PC-9 (cell line): ENCODE data around the gene IER2. TPM values are rescaled to one million over a fixed set of nuclear protein-coding genes. Genes with fewer than 3 reads are reported as not detected.

ENCODE experiments used
- BruUV-seq: library from RNA; stranded (reverse); fragments of 400-500 nt; replicated peaks from 2 replicates; lab custom pipeline; 2021; lab: Mats Ljungman, UMichigan
- CTCF ChIA-PET: fragments of 300-600 bp; sonication (Branson Sonifier 250); formaldehyde crosslinking; loops from one replicate; lab custom pipeline; 2022; ENCODE audit warnings: antibody characterized with exemption; lab: Charles Lee
- POLR2A ChIA-PET: fragments of 300-600 bp; sonication (Branson Sonifier 250); formaldehyde crosslinking; loops from one replicate; lab custom pipeline; 2022; ENCODE audit warnings: antibody characterized with exemption; ENCODE audit not compliant: unreplicated experiment; lab: Charles Lee
- DNase-seq, 2 experiments: peaks; one replicate each; pipeline versions ENCODE4 v3.0.0 to v3.0.0-alpha.2; 2015 to 2022; ENCODE audit warnings: mixed read lengths in 1 of 2
- H2AFZ ChIP-seq: fragments of 200-600 bp; sonication (generic); 2 replicates; pipeline ENCODE4 v1.8.1; 2017; ENCODE audit warnings: antibody characterized with exemption
- H3F3A ChIP-seq: fragments of 200-600 bp; sonication (generic); 2 replicates; pipeline ENCODE4 v1.8.1; 2017; ENCODE audit warnings: antibody characterized with exemption, mild to moderate bottlenecking, low read depth; ENCODE audit not compliant: insufficient read depth
- H3K27ac ChIP-seq: fragments of 200-600 bp; sonication (generic); 2 replicates; pipeline ENCODE4 v1.6.1; 2016; ENCODE audit warnings: mixed run types
- H3K27me3 ChIP-seq: fragments of 200-600 bp; sonication (generic); 2 replicates; pipeline ENCODE4 v1.6.1; 2016; ENCODE audit warnings: low read depth, mixed run types; ENCODE audit not compliant: insufficient read depth
- H3K36me3 ChIP-seq: fragments of 200-600 bp; sonication (generic); 2 replicates; pipeline ENCODE4 v1.6.1; 2016; ENCODE audit warnings: low read depth, mixed run types
- H3K4me1 ChIP-seq: fragments of 200-600 bp; sonication (generic); replicated peaks from 2 replicates; pipeline ENCODE4 v1.6.1; 2016; ENCODE audit warnings: mixed run types; ENCODE audit not compliant: insufficient read depth
- H3K4me2 ChIP-seq: fragments of 200-600 bp; sonication (generic); 2 replicates; pipeline ENCODE4 v1.6.1; 2017; ENCODE audit warnings: mixed run types
- H3K4me3 ChIP-seq: fragments of 200-600 bp; sonication (generic); 2 replicates; pipeline ENCODE4 v1.6.1; 2016; ENCODE audit warnings: mixed run types
- H3K79me2 ChIP-seq: fragments of 200-600 bp; sonication (generic); 2 replicates; pipeline ENCODE4 v1.6.1; 2017; ENCODE audit warnings: low read depth, mixed run types
- H3K9me2 ChIP-seq: fragments of 200-600 bp; sonication (generic); 2 replicates; pipeline ENCODE4 v1.8.1; 2017; ENCODE audit warnings: mild to moderate bottlenecking; ENCODE audit not compliant: insufficient read depth
- H3K9me3 ChIP-seq: fragments of 200-600 bp; sonication (generic); 2 replicates; pipeline ENCODE4 v1.8.1; 2016; ENCODE audit warnings: low read depth; ENCODE audit not compliant: insufficient read depth
- H4K20me1 ChIP-seq: fragments of 200-600 bp; sonication (generic); 2 replicates; pipeline ENCODE4 v1.8.1; 2017; ENCODE audit not compliant: insufficient read depth
- CTCF ChIP-seq: fragments of 200-600 bp; sonication (generic); conservative IDR thresholded peaks from 2 replicates; pipeline ENCODE4 v1.6.1; 2017; ENCODE audit warnings: mixed run types, antibody characterized with exemption, mild to moderate bottlenecking, moderate library complexity
- EZH2 ChIP-seq: fragments of 200-600 bp; sonication (generic); IDR thresholded peaks from 2 replicates; pipeline ENCODE4 v1.8.0; 2017; ENCODE audit warnings: antibody characterized with exemption, low read depth
- intact Hi-C: fragments of 100-400 bp; cut with micrococcal nuclease; formaldehyde crosslinking; loops from one replicate; pipeline ENCODE4 v1.10.0; 2022; ENCODE audit not compliant: unreplicated experiment
- total RNA-seq: library from RNA; stranded (reverse); gene quantifications from 2 replicates; pipeline ENCODE4 v1.2.3, GENCODE V29; 2021

The IER2 gene
- total RNA-seq, 1 experiment from 2014 or later = 72.7 TPM

- Histone ChIP-seq H2AFZ (no peak overlapping the region), H3K79me2 (peaks cover 88% of the 10 kb centered on the region), H3K27me3 (no peaks in the 10 kb centered on the region), H3K36me3 (peaks cover 22% of the 10 kb centered on the region), H3K4me3 (no peak overlapping the region), H3K4me2 (no peak overlapping the region), H3K9me3 (no peaks in the 10 kb centered on the region), H3K4me1 (peaks cover 20% of the 10 kb centered on the region), H3F3A (peaks cover 24% of the 10 kb centered on the region; the same call in 1 of the 2 replicates), H3K9me2 (no peaks in the 10 kb centered on the region), H4K20me1 (peaks cover 69% of the 10 kb centered on the region), H3K27ac (no peak overlapping the region)
- POLR2A ChIA-PET = no interaction called here
- CTCF ChIA-PET = no interaction called here
- no peak for DNase-seq
- TF ChIP-seq EZH2 = no peak
- no peak for TF ChIP-seq CTCF
- intact Hi-C loops = no loop called here
- no TSS peak for BruUV-seq
Measured at GRCh38 chr19:13120817-13121216, 29.4 kb upstream of the IER2 start.

GRCh38 chr19:13121551-13122274, 28.5 kb upstream of the IER2 start:
- Histone ChIP-seq H3K9me3 (no peaks in the 10 kb centered on the region), H4K20me1 (peaks cover 78% of the 10 kb centered on the region), H3K4me3 (no peak overlapping the region), H3K27ac (no peak overlapping the region), H3K36me3 (peaks cover 26% of the 10 kb centered on the region), H3K9me2 (no peaks in the 10 kb centered on the region), H3K4me1 (peaks cover 20% of the 10 kb centered on the region), H3K4me2 (no peak overlapping the region), H2AFZ (no peak overlapping the region), H3K79me2 (peaks cover 90% of the 10 kb centered on the region), H3F3A (peaks cover 23% of the 10 kb centered on the region; the same call in 1 of the 2 replicates), H3K27me3 (no peaks in the 10 kb centered on the region)
- intact Hi-C loops = no loop called here
- DNase-seq = no peak
- TF ChIP-seq CTCF (no peak), EZH2 (no peak)
- no TSS peak for BruUV-seq
- ChIA-PET POLR2A (no interaction called here), CTCF (no interaction called here)

GRCh38 chr19:13122275-13122878, 27.8 kb upstream of the IER2 start:
- no peak for DNase-seq
- Histone ChIP-seq H3K4me1 (peaks cover 20% of the 10 kb centered on the region), H4K20me1 (peaks cover 85% of the 10 kb centered on the region), H3K4me2 (no peak overlapping the region), H3K79me2 (peaks cover 95% of the 10 kb centered on the region), H3K4me3 (no peak overlapping the region), H2AFZ (no peak overlapping the region), H3F3A (peaks cover 17% of the 10 kb centered on the region; the same call in 1 of the 2 replicates), H3K36me3 (peaks cover 27% of the 10 kb centered on the region), H3K9me3 (no peaks in the 10 kb centered on the region), H3K27me3 (no peaks in the 10 kb centered on the region), H3K27ac (no peak overlapping the region), H3K9me2 (no peaks in the 10 kb centered on the region)
- no TSS peak for BruUV-seq
- ChIA-PET POLR2A (no interaction called here), CTCF (no interaction called here)
- TF ChIP-seq EZH2 = no peak
- intact Hi-C loops = no loop called here
